ENCODE data around the gene CXCL16.
A peak's percentile ranks its signal among the peaks of the same experiment; 100 is the strongest.

GRCh38 chr17:4739122-4740024, at the start of gene CXCL16, which contains the start of gene ZMYND15:
- TF ChIP-seq TAF1 (IDR thresholded peaks at IDR 0.05; ENCODE audit: low read depth) (no peak), CEBPB (IDR thresholded peaks at IDR 0.05) (no peak), FOXM1 (IDR thresholded peaks at IDR 0.05; ENCODE audit: borderline replicate concordance, low read depth) (no peak), REST (IDR thresholded peaks at IDR 0.05; ENCODE audit: low read depth) (no peak), CREB1 (IDR thresholded peaks at IDR 0.05; ENCODE audit: low read depth) (no peak), EP300 (IDR thresholded peaks at IDR 0.05; ENCODE audit: borderline replicate concordance) (no peak), YY1 (IDR thresholded peaks at IDR 0.05; ENCODE audit: low read depth) (peak; percentile 70), EGR1 (IDR thresholded peaks at IDR 0.05) (peak; percentile 89), MAX (IDR thresholded peaks at IDR 0.05) (peak; percentile 71; the same call in 1 of the 2 replicates), RAD21 (IDR thresholded peaks at IDR 0.05; ENCODE audit: low read depth) (no peak), TCF12 (IDR thresholded peaks at IDR 0.05; ENCODE audit: low read depth) (no peak), TEAD4 (IDR thresholded peaks at IDR 0.05) (no peak)
